HepG2 (cell line): ENCODE results near the gene NDST1. TPM values are rescaled to one million over a fixed set of nuclear protein-coding genes. Genes with fewer than 3 reads are reported as not detected.

Experiments used
- CCDC6 ChIP-seq: sonication (generic); formaldehyde crosslinking; IDR thresholded peaks from 2 replicates; pipeline ENCODE4 v1.8.1; 2022; ENCODE audit warnings: mild to moderate bottlenecking, missing genetic modification reagents, moderate library complexity
- CHCHD3 ChIP-seq: sonication (generic); formaldehyde crosslinking; IDR thresholded peaks from 2 replicates; pipeline ENCODE4 v1.8.0; 2022; ENCODE audit warnings: mild to moderate bottlenecking, missing genetic modification reagents, moderate library complexity
- FLYWCH1 ChIP-seq: sonication (generic); formaldehyde crosslinking; IDR thresholded peaks from 2 replicates; pipeline ENCODE4 v1.8.1; 2023; ENCODE audit warnings: mild to moderate bottlenecking, missing genetic modification reagents
- HNRNPK ChIP-seq: fragments of 200-400 bp; formaldehyde crosslinking; IDR thresholded peaks from 2 replicates; pipeline ENCODE4 v1.6.1; 2018; ENCODE audit warnings: low read length, low read depth, moderate library complexity, mild to moderate bottlenecking; ENCODE audit not compliant: poor library complexity, severe bottlenecking
- HNRNPL ChIP-seq: fragments of 200-400 bp; formaldehyde crosslinking; IDR thresholded peaks from 2 replicates; pipeline ENCODE4 v1.6.1; 2017; ENCODE audit warnings: mild to moderate bottlenecking, low read depth, low read length
- KAT2B ChIP-seq: fragments of 150-350 bp; IDR thresholded peaks from 2 replicates; pipeline ENCODE4 v1.6.1; 2014; ENCODE audit warnings: low read depth, low read length, borderline replicate concordance
- MEF2D ChIP-seq: sonication (generic); formaldehyde crosslinking; IDR thresholded peaks from 2 replicates; pipeline ENCODE4 v1.5.1; 2020; ENCODE audit warnings: mild to moderate bottlenecking, missing genetic modification reagents
- NFKB2 ChIP-seq: sonication (generic); formaldehyde crosslinking; IDR thresholded peaks from 2 replicates; pipeline ENCODE4 v1.4.0; 2020; ENCODE audit warnings: missing genetic modification reagents, borderline replicate concordance
- REL ChIP-seq: sonication (generic); formaldehyde crosslinking; conservative IDR thresholded peaks from 2 replicates; pipeline ENCODE4 v1.8.0; 2022; ENCODE audit warnings: mild to moderate bottlenecking, missing genetic modification reagents, moderate library complexity
- REXO4 ChIP-seq: sonication (generic); formaldehyde crosslinking; IDR thresholded peaks from 2 replicates; pipeline ENCODE4 v1.8.0; 2022; ENCODE audit warnings: missing genetic modification reagents, mild to moderate bottlenecking, borderline replicate concordance
- RFX3 ChIP-seq: IDR thresholded peaks from 2 replicates; pipeline ENCODE4 v1.6.1; 2016; ENCODE audit warnings: missing biosample characterization, missing genetic modification reagents
- SMYD3 ChIP-seq: sonication (generic); formaldehyde crosslinking; IDR thresholded peaks from 2 replicates; pipeline ENCODE4 v1.8.1; 2023; ENCODE audit warnings: mild to moderate bottlenecking, missing genetic modification reagents
- SNAPC2 ChIP-seq: sonication (generic); formaldehyde crosslinking; IDR thresholded peaks from 2 replicates; pipeline ENCODE4 v1.8.1; 2022; ENCODE audit warnings: mild to moderate bottlenecking, missing genetic modification reagents
- SP140L ChIP-seq: sonication (generic); formaldehyde crosslinking; IDR thresholded peaks from 2 replicates; pipeline ENCODE4 v1.4.0; 2020; ENCODE audit warnings: missing genetic modification reagents, borderline replicate concordance
- ZMYM4 ChIP-seq: sonication (generic); formaldehyde crosslinking; IDR thresholded peaks from 2 replicates; pipeline ENCODE4 v1.8.1; 2023; ENCODE audit warnings: mild to moderate bottlenecking, missing genetic modification reagents
- ZNF674 ChIP-seq: sonication (generic); formaldehyde crosslinking; IDR thresholded peaks from 2 replicates; pipeline ENCODE4 v1.5.0; 2020; ENCODE audit warnings: low read depth, mild to moderate bottlenecking, missing genetic modification reagents
- ZNF780A ChIP-seq: sonication (generic); formaldehyde crosslinking; IDR thresholded peaks from 2 replicates; pipeline ENCODE4 v1.8.0; 2022; ENCODE audit warnings: mild to moderate bottlenecking, missing genetic modification reagents, moderate library complexity
- polyA plus RNA-seq, 8 experiments: library from polyadenylated mRNA; depleted of rRNA in 3 of 8; stranded (reverse) in 7 of 8; unstranded in 1 of 8; fragments of >200 nt; fragmentation: Illumina TruSeq in 4 of 8; extraction: Trizol in 4 of 8; gene quantifications; 2 replicates each; pipeline versions ENCODE4 v1.2.1 to v1.2.3, GENCODE V29; 2011 to 2016; ENCODE audit warnings: low read depth in 4 of 8, missing spikeins in 1 of 8, mixed read lengths in 1 of 8; ENCODE audit not compliant: insufficient read depth in 1 of 8
- total RNA-seq, 5 experiments: library from RNA; depleted of rRNA; stranded (reverse); fragments of >200 nt; fragmentation: Illumina TruSeq; extraction: Trizol; gene quantifications; 2 replicates each; pipeline ENCODE4 v1.2.3, GENCODE V29; 2016; ENCODE audit warnings: low read depth in 1 of 5
- TF ChIP-seq, protein P1 (sequence below): sonication (generic); formaldehyde crosslinking; IDR thresholded peaks from 2 replicates; pipeline ENCODE4 v1.5.1; 2020; ENCODE audit warnings: missing genetic modification reagents, mild to moderate bottlenecking, borderline replicate concordance
- TF ChIP-seq, protein P2 (sequence below): sonication (generic); formaldehyde crosslinking; IDR thresholded peaks from 2 replicates; pipeline ENCODE4 v1.9.0; 2022; ENCODE audit warnings: missing genetic modification reagents, mild to moderate bottlenecking, borderline replicate concordance
- TF ChIP-seq, protein P3 (sequence below): sonication (generic); formaldehyde crosslinking; IDR thresholded peaks from 2 replicates; pipeline ENCODE4 v1.8.1; 2023; ENCODE audit warnings: mild to moderate bottlenecking, missing genetic modification reagents, borderline replicate concordance
- TF ChIP-seq, protein P4 (sequence below): sonication (generic); formaldehyde crosslinking; IDR thresholded peaks from 2 replicates; pipeline ENCODE4 v1.4.0; 2020; ENCODE audit warnings: missing genetic modification reagents, borderline replicate concordance

The NDST1 gene
- total and polyA plus RNA-seq, 2 of the 13 experiments (the other 11 are each of a cell fraction or from before 2014, with no cell fraction given) = 23.8 to 26.2 TPM

DNA sequence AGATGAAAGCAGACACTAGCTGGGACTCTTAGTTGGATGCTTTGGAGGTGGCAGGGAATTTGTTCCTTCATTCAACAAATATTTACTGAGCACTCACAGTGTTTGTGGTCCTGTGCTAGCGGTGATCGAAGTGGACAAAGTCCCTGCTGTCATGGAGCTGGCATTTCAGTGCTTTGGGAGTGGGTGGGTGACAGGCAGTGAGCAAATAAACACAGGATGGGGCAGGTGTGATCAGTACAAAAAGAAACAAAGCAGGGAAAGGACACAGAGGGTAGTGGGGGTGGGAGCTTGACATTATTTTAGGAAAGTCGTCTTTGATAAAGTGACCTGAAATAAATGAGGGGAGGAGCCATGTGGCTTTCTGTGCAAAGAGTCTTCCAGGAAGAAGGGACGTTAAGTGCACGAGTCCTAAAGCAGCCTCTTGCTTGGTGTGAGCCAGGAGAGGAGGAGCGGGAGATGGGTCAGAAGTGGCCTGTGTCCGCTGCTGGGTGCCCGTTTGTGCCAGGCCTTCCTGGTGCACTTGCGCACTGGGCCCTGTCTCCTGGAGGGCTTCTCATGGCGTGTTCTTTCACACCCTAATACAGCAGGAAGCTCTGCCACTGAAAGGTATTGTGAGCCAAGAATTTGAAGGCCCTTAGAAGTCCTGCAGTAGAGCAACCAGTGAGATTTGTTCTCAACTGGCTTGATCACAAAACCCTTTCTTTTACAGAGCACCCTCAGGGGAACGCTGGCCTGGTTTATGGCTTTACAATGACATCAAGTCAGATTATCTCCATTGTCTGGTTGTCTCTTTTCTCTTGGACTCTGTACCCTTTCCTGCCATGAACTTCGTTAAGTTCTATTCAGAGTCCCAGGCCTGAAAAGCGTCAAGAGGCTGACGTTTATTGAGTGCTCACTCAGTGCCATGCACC is 14.8 kb downstream of the NDST1 start (continued):
- peak; percentile 70; the same call in 1 of the 2 replicates for TF ChIP-seq SNAPC2 (CRISPR knock-in tag)
- TF ChIP-seq KAT2B = no peak
- TF ChIP-seq CCDC6 (CRISPR knock-in tag) = peak; percentile 70; the same call in 1 of the 2 replicates
- TF ChIP-seq, protein P1, sequence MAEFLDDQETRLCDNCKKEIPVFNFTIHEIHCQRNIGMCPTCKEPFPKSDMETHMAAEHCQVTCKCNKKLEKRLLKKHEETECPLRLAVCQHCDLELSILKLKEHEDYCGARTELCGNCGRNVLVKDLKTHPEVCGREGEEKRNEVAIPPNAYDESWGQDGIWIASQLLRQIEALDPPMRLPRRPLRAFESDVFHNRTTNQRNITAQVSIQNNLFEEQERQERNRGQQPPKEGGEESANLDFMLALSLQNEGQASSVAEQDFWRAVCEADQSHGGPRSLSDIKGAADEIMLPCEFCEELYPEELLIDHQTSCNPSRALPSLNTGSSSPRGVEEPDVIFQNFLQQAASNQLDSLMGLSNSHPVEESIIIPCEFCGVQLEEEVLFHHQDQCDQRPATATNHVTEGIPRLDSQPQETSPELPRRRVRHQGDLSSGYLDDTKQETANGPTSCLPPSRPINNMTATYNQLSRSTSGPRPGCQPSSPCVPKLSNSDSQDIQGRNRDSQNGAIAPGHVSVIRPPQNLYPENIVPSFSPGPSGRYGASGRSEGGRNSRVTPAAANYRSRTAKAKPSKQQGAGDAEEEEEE (CRISPR knock-in tag) = peak; percentile 59; the same call in 1 of the 2 replicates
- no peak for TF ChIP-seq CHCHD3
- no peak for TF ChIP-seq SP140L (CRISPR knock-in tag)
- TF ChIP-seq, protein P2, sequence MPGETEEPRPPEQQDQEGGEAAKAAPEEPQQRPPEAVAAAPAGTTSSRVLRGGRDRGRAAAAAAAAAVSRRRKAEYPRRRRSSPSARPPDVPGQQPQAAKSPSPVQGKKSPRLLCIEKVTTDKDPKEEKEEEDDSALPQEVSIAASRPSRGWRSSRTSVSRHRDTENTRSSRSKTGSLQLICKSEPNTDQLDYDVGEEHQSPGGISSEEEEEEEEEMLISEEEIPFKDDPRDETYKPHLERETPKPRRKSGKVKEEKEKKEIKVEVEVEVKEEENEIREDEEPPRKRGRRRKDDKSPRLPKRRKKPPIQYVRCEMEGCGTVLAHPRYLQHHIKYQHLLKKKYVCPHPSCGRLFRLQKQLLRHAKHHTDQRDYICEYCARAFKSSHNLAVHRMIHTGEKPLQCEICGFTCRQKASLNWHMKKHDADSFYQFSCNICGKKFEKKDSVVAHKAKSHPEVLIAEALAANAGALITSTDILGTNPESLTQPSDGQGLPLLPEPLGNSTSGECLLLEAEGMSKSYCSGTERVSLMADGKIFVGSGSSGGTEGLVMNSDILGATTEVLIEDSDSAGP (CRISPR knock-in tag) = peak; percentile 41
- TF ChIP-seq, protein P3, sequence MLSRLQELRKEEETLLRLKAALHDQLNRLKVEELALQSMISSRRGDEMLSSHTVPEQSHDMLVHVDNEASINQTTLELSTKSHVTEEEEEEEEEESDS (CRISPR knock-in tag) = 0 out of 2 replicates have a peak, but pooled peaks have one; percentile 54
- TF ChIP-seq SMYD3 (CRISPR knock-in tag) = 0 out of 2 replicates have a peak, but pooled peaks have one; percentile 52
- peak; percentile 75 for TF ChIP-seq ZMYM4
- TF ChIP-seq REL (CRISPR knock-in tag) = no peak
- TF ChIP-seq RFX3 = no peak
- peak; percentile 82 for TF ChIP-seq HNRNPL
- no peak for TF ChIP-seq ZNF674 (CRISPR knock-in tag)
- peak; percentile 39; the same call in 1 of the 2 replicates for TF ChIP-seq NFKB2 (CRISPR knock-in tag)
- TF ChIP-seq, protein P4, sequence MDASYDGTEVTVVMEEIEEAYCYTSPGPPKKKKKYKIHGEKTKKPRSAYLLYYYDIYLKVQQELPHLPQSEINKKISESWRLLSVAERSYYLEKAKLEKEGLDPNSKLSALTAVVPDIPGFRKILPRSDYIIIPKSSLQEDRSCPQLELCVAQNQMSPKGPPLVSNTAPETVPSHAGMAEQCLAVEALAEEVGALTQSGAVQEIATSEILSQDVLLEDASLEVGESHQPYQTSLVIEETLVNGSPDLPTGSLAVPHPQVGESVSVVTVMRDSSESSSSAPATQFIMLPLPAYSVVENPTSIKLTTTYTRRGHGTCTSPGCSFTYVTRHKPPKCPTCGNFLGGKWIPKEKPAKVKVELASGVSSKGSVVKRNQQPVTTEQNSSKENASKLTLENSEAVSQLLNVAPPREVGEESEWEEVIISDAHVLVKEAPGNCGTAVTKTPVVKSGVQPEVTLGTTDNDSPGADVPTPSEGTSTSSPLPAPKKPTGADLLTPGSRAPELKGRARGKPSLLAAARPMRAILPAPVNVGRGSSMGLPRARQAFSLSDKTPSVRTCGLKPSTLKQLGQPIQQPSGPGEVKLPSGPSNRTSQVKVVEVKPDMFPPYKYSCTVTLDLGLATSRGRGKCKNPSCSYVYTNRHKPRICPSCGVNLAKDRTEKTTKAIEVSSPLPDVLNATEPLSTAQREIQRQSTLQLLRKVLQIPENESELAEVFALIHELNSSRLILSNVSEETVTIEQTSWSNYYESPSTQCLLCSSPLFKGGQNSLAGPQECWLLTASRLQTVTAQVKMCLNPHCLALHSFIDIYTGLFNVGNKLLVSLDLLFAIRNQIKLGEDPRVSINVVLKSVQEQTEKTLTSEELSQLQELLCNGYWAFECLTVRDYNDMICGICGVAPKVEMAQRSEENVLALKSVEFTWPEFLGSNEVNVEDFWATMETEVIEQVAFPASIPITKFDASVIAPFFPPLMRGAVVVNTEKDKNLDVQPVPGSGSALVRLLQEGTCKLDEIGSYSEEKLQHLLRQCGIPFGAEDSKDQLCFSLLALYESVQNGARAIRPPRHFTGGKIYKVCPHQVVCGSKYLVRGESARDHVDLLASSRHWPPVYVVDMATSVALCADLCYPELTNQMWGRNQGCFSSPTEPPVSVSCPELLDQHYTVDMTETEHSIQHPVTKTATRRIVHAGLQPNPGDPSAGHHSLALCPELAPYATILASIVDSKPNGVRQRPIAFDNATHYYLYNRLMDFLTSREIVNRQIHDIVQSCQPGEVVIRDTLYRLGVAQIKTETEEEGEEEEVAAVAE (CRISPR knock-in tag) = peak; percentile 82; the same call in 1 of the 2 replicates
- no peak for TF ChIP-seq FLYWCH1
- TF ChIP-seq HNRNPK = no peak
- peak; percentile 98 for TF ChIP-seq MEF2D (CRISPR knock-in tag)
- no peak for TF ChIP-seq REXO4 (CRISPR knock-in tag)
- no peak for TF ChIP-seq ZNF780A (CRISPR knock-in tag)
